ENCODE results near the gene FGF12. TPM values are rescaled to one million over a fixed set of nuclear protein-coding genes. Genes with fewer than 3 reads are reported as not detected.

Gene FGF12
- total RNA-seq, 3 donors from 2014 or later: 0.44 to 2.1 (median 0.66) TPM

- Histone ChIP-seq H3K4me3 (no peak overlapping the region), H3K9me3 (no peaks in the 10 kb centered on the region), H3K36me3 (no peaks in the 10 kb centered on the region), H3K4me1 (no peaks in the 10 kb centered on the region), H3K27me3 (peaks cover 0 to 6% of the 10 kb centered on the region in 2 donors), H3K27ac (no peak overlapping the region)
- no peak for TF ChIP-seq POLR2A (IDR thresholded peaks at IDR 0.05)
- TF ChIP-seq POLR2AphosphoS5 (IDR thresholded peaks at IDR 0.05): no peak
- TF ChIP-seq CTCF (IDR thresholded peaks at IDR 0.05): peak; percentile 71 to 91 (median 90)
- intact Hi-C loops (cut with DNase I; ENCODE audit: low total_unique reads): no loop called here
- DNase-seq (ENCODE audit: low spot score in 2 of 2): peak; percentile 30 to 65
Observed at GRCh38 chr3:192444096-192444790, 283.1 kb downstream of the FGF12 start.

GRCh38 chr3:192435241-192435640, 292.1 kb downstream of the FGF12 start:
- Histone ChIP-seq H3K9me3 (no peaks in the 10 kb centered on the region), H3K27me3 (no peaks in the 10 kb centered on the region), H3K36me3 (no peaks in the 10 kb centered on the region), H3K4me3 (no peak overlapping the region), H3K27ac (no peak overlapping the region), H3K4me1 (no peaks in the 10 kb centered on the region)
- intact Hi-C loops (cut with DNase I; ENCODE audit: low total_unique reads): no loop called here
- TF ChIP-seq POLR2A (IDR thresholded peaks at IDR 0.05): no peak
- no peak for TF ChIP-seq CTCF (IDR thresholded peaks at IDR 0.05)
- no peak for TF ChIP-seq POLR2AphosphoS5 (IDR thresholded peaks at IDR 0.05)
- DNase-seq (ENCODE audit: low spot score in 2 of 2): no peak

GRCh38 chr3:192434186-192434585, 293.2 kb downstream of the FGF12 start:
- Histone ChIP-seq H3K36me3 (no peaks in the 10 kb centered on the region), H3K4me3 (no peak overlapping the region), H3K4me1 (no peaks in the 10 kb centered on the region), H3K9me3 (no peaks in the 10 kb centered on the region), H3K27me3 (no peaks in the 10 kb centered on the region), H3K27ac (no peak overlapping the region)
- TF ChIP-seq CTCF (IDR thresholded peaks at IDR 0.05) (no peak), POLR2AphosphoS5 (IDR thresholded peaks at IDR 0.05) (no peak), POLR2A (IDR thresholded peaks at IDR 0.05) (no peak)
- no peak for DNase-seq (ENCODE audit: low spot score in 2 of 2)
- intact Hi-C loops (cut with DNase I; ENCODE audit: low total_unique reads): no loop called here

GRCh38 chr3:192433704-192434103, 293.6 kb downstream of the FGF12 start:
- H3K4me3 ChIP-seq: no peak overlapping the region
- H3K27me3 ChIP-seq: no peaks in the 10 kb centered on the region
- no peak for TF ChIP-seq POLR2AphosphoS5 (IDR thresholded peaks at IDR 0.05)
- TF ChIP-seq CTCF (IDR thresholded peaks at IDR 0.05): no peak
- TF ChIP-seq POLR2A (IDR thresholded peaks at IDR 0.05): no peak
- no peaks in the 10 kb centered on the region for H3K9me3 ChIP-seq
- DNase-seq (ENCODE audit: low spot score in 2 of 2): no peak
- intact Hi-C loops (cut with DNase I; ENCODE audit: low total_unique reads): no loop called here
- no peak overlapping the region for H3K27ac ChIP-seq
- no peaks in the 10 kb centered on the region for H3K36me3 ChIP-seq
- no peaks in the 10 kb centered on the region for H3K4me1 ChIP-seq

GRCh38 chr3:192422997-192423342, 304.4 kb downstream of the FGF12 start:
- Histone ChIP-seq H3K4me3 (no peak overlapping the region), H3K36me3 (no peaks in the 10 kb centered on the region), H3K9me3 (no peaks in the 10 kb centered on the region), H3K27me3 (no peaks in the 10 kb centered on the region), H3K4me1 (no peaks in the 10 kb centered on the region), H3K27ac (no peak overlapping the region)
- intact Hi-C loops (cut with DNase I; ENCODE audit: low total_unique reads): no loop called here
- peak in 1 of 3 donors; percentile 34 for TF ChIP-seq CTCF (IDR thresholded peaks at IDR 0.05)
- TF ChIP-seq POLR2A (IDR thresholded peaks at IDR 0.05): no peak
- TF ChIP-seq POLR2AphosphoS5 (IDR thresholded peaks at IDR 0.05): no peak
- DNase-seq (ENCODE audit: low spot score in 2 of 2): no peak

Measured in breast epithelium (tissue), 4 donors.